Activated naive CD8-positive, alpha-beta T cell (primary cell): ENCODE data around the gene TGFA.

Experiments
- H3K27ac Mint-ChIP-seq: one replicate; pipeline ENCODE4 v1.8.0; 2021; ENCODE audit warnings: mixed read lengths
- H3K27me3 Mint-ChIP-seq: one replicate; pipeline ENCODE4 v1.8.0; 2021; ENCODE audit warnings: mixed read lengths
- H3K36me3 Mint-ChIP-seq: one replicate; pipeline ENCODE4 v1.8.0; 2021; ENCODE audit warnings: mixed read lengths
- H3K4me1 Mint-ChIP-seq: one replicate; pipeline ENCODE4 v1.8.0; 2021; ENCODE audit warnings: low read depth, mixed read lengths
- H3K4me3 Mint-ChIP-seq: one replicate; pipeline ENCODE4 v1.8.0; 2021; ENCODE audit warnings: mild to moderate bottlenecking, mixed read lengths
- H3K9me3 Mint-ChIP-seq: one replicate; pipeline ENCODE4 v1.8.0; 2021; ENCODE audit warnings: low read depth, mixed read lengths

TGFA gene

DNA sequence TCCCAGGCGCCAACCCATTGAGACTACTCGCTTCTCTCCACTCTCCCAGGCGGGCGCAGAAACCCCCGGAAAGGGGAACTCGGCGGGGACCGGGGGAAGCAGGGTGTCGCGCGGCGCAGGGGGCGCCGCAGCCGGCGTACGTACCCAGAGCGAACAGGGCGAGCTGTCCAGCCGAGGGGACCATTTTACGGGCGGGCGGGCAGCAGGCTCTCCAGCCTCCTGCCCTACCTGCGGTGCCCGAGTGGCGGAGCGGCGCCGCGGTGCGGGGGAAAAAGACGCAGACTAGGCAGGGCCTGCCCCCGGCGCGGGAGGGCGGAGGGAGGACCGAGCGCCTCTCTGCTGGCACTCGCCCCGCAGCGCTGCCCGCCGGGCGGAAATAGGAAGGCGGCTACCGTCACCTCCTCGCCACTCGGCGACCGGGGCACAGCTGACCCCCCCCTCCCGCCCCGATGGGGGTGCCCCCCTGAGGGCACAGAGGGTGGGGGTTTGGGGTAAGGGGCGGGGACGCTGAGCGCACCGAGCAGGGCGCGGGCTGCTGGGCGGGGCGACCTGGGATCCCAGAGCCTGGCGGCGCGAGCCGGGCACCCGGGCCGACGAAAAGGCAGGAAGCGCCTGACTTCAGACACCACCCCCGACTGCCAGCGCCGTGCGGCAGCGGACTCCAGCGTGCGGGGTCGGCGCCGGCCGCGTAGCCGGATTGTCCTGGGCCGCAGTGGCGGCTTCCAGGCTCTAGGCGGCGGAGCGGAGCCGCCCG is at the start of gene TGFA:
TGFA (minus strand) TSS at position 243 of the 754 bp plus-strand sequence; CDS start at position 184, 59 bp downstream.
- peak within 1 kb of the TSS; percentile 51 for H3K27ac Mint-ChIP-seq
- no peaks in the 10 kb centered on the region for H3K9me3 Mint-ChIP-seq
- H3K27me3 Mint-ChIP-seq, result peaks cover 3% of the 10 kb centered on the region

DNA sequence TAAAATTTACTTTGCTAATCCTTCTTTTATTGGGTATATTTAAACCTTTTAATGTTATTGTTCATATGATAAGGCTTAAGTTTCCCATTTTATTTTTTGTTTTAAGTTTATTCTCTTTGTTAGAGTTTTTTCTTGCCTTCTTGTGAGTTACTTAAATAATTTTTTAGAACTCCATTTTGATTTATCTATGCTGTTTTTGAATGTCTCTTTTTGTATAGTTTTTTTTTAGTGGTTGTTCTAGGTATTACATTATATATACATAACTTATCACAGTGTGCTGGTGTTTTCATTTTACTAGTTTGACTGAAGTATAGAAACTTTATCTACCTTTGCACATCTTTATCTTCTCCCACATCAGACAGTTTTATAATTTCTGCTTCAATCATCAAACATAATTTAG is 49.4 kb upstream of the TGFA start:
- Mint-ChIP-seq H3K9me3 (no peaks in the 10 kb centered on the region), H3K4me1 (peaks cover 10% of the 10 kb centered on the region), H3K4me3 (no peak overlapping the region), H3K36me3 (no peaks in the 10 kb centered on the region), H3K27me3 (peaks cover 7% of the 10 kb centered on the region), H3K27ac (no peak overlapping the region)

More for the DNA sequence above, at the start of gene TGFA:
- H3K4me3 Mint-ChIP-seq, result peak within 1 kb of the TSS; percentile 88
- H3K4me1 Mint-ChIP-seq, result peaks cover 23% of the 10 kb centered on the region
- no peaks in the 10 kb centered on the region for H3K36me3 Mint-ChIP-seq

DNA sequence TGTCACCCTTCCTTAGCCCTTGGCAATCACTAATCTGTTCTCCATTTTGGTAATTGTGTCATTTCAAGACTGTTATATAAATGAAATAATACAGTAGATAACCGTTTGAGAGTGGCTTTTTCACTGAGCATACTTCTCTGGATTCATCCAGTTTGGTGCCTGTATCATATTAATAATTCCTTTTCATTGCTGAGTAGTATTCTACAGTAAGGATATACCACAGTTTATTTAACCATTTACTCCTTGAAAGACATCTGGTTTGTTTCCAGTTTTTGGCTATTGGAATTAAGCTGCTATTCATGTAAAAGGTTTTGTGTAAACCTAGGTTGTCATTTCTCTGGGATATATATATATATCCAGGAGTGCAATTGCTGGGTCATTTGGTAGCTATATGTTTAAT is 44.6 kb upstream of the TGFA start:
- H3K27ac Mint-ChIP-seq, result no peak overlapping the region
- no peaks in the 10 kb centered on the region for H3K36me3 Mint-ChIP-seq
- peaks cover 6% of the 10 kb centered on the region for H3K27me3 Mint-ChIP-seq
- peaks cover 2% of the 10 kb centered on the region for H3K4me1 Mint-ChIP-seq
- H3K4me3 Mint-ChIP-seq, result no peak overlapping the region
- no peaks in the 10 kb centered on the region for H3K9me3 Mint-ChIP-seq

DNA sequence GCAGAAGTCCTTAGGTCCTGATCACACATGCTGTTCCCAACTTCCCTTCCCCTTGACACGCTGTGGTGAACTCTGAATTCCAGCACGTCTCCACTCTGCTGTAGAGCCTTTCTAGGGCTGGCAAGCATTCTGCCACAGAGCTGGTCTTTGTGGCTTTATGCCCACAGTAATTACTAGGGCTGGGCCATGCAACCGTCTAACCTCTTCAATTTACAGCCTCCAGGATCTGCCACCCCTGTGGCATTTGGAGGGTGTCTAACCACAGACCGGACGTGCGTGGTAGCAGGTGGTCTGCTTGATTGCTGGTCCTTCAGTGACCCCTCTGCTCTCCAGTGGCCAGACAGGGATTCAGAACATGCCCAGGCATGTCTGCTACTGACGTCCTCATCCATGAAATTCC is 43.1 kb upstream of the TGFA start:
- no peaks in the 10 kb centered on the region for H3K4me1 Mint-ChIP-seq
- H3K9me3 Mint-ChIP-seq, result no peaks in the 10 kb centered on the region
- H3K36me3 Mint-ChIP-seq, result no peaks in the 10 kb centered on the region
- H3K4me3 Mint-ChIP-seq, result no peak overlapping the region
- peaks cover 5% of the 10 kb centered on the region for H3K27me3 Mint-ChIP-seq
- no peak overlapping the region for H3K27ac Mint-ChIP-seq

DNA sequence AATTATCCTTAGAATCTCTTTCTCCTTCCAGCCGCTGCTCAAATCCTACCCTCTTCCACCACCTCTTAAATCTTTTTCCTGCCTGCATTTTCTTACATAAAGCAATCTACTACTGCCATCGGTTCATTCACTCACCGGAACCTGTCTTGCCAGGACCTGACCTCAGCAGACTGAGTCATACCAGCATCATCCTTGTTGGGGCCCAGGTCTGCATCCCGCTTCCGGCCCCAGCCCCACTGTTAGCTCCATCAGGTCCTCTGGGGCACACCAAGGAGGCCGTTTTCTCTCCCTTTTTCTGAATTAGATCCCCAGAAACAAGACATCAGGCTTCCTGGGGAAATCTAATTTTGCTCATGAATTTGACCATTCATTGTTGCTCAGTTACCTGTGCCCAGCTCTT is 42.7 kb upstream of the TGFA start:
- Mint-ChIP-seq H3K27me3 (peaks cover 5% of the 10 kb centered on the region), H3K27ac (no peak overlapping the region), H3K4me3 (no peak overlapping the region), H3K9me3 (no peaks in the 10 kb centered on the region), H3K4me1 (no peaks in the 10 kb centered on the region), H3K36me3 (no peaks in the 10 kb centered on the region)

DNA sequence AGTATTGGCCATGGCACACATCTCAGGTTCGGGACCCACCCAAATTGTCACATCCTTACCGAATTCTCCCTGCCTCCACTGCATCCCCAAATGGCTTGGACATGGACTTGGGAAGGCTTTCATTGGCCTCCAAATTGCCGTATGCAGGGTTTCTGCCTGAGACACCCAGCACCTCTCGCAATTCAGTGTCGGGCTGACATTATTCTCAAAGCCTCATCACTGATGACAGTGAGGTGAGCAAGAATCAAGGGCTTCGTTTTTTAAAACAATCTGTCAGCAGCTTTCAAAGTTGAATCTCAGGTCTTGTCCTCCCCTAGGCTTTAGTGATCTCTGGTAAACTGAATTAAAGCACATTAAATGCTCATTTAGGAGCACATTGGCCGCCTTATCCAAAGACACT is 29.5 kb upstream of the TGFA start:
- Mint-ChIP-seq H3K9me3 (no peaks in the 10 kb centered on the region), H3K4me1 (no peaks in the 10 kb centered on the region), H3K36me3 (no peaks in the 10 kb centered on the region), H3K4me3 (no peak overlapping the region), H3K27me3 (peaks cover 2% of the 10 kb centered on the region), H3K27ac (no peak overlapping the region)

DNA sequence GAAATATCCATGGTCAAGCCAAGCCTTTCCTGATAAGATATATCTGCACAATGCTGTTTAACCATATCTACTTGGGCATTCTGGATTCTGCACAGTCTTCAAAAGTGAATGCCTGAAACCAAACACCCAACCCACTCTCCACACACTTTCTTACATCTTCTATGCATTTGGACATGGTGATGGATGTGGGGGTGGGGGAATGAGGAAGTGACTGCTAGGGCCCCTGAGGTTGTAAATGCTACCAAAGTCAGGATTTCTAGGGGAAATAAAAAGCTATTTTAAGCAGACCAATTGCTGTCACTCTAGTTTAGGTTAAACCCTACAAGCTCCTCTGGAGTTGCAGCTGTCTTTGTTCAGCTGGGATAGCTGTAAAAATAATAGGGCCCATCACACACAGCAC is 26.7 kb upstream of the TGFA start:
- peaks cover 4% of the 10 kb centered on the region for H3K36me3 Mint-ChIP-seq
- H3K4me1 Mint-ChIP-seq, result no peaks in the 10 kb centered on the region
- H3K4me3 Mint-ChIP-seq, result no peak overlapping the region

DNA sequence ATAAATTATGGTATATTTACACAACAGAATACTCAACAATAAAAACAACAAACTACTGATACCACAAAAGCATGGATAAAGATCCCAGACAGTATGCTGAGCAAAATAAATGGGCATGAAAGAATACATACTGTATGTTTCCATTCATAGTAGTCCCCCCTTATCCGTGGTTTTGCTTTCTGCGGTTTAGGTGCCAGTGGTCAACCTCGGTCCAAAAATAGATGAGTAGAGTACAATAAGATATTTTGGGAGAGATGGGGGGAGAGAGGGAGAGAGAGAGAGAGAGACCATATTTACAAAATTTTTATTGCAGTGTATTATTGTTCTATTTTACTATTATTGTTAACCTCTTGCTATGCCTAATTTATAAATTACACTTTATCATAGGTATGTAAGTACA is 21.0 kb upstream of the TGFA start:
- Mint-ChIP-seq H3K27me3 (peaks cover 12% of the 10 kb centered on the region), H3K27ac (no peak overlapping the region), H3K9me3 (peaks cover 8% of the 10 kb centered on the region), H3K36me3 (peaks cover 5% of the 10 kb centered on the region), H3K4me3 (no peak overlapping the region), H3K4me1 (no peaks in the 10 kb centered on the region)

More for the DNA sequence above, 26.7 kb upstream of the TGFA start:
- Mint-ChIP-seq H3K27me3 (peaks cover 10% of the 10 kb centered on the region), H3K9me3 (peaks cover 7% of the 10 kb centered on the region), H3K27ac (no peak overlapping the region)

DNA sequence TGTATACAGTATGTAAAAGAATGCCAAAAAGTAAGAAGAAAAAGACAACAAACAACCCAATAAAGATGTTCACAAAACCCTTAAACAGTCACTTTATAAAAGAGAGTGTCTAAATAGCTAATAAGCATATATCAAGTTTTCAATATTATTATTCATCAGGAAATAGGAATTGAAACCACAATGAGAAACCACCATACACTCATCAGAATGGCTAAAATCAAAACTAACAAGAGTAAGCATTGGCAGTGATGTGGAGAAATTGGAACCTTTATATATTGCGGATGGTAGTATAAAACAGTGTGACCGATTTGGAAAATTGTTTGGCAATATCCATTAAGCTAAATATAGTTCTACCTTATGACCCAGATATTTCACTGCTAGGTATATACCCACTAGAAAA is 20.5 kb upstream of the TGFA start:
- no peaks in the 10 kb centered on the region for H3K4me1 Mint-ChIP-seq
- peaks cover 12% of the 10 kb centered on the region for H3K27me3 Mint-ChIP-seq
- no peak overlapping the region for H3K27ac Mint-ChIP-seq
- no peak overlapping the region for H3K4me3 Mint-ChIP-seq
- peaks cover 5% of the 10 kb centered on the region for H3K36me3 Mint-ChIP-seq
- peaks cover 8% of the 10 kb centered on the region for H3K9me3 Mint-ChIP-seq

DNA sequence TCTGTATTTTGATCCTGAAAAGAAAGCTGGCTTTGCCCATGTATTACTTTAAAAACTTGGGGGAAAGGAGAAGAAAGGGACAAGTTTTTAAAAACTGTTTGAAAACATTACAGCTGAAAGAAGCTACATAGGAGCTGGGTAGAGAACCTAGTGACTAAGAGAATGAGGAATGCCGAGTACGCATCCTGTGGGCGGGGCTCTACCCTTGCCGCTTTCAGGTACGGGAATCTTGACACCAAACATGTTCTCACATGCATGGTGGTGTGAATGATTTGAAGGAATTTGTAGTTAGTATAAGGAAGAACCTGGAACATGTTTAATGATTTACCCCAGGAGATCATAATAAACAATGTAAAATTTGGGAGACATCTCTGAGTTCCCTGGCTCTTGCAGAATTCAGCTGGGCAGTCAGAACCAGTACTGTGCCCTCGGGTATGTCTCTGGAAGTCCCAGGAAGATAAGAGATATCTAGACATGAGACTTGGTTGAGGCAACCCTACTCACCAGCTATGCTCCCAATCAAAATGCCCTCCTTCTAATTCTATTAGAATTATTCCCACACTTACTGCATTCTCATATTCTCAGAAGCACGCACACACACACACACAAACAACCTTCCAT is 16.5 kb upstream of the TGFA start:
- H3K4me3 Mint-ChIP-seq, result no peak overlapping the region
- no peak overlapping the region for H3K27ac Mint-ChIP-seq
- H3K36me3 Mint-ChIP-seq, result no peaks in the 10 kb centered on the region
- no peaks in the 10 kb centered on the region for H3K9me3 Mint-ChIP-seq
- H3K27me3 Mint-ChIP-seq, result peaks cover 4% of the 10 kb centered on the region
- no peaks in the 10 kb centered on the region for H3K4me1 Mint-ChIP-seq

DNA sequence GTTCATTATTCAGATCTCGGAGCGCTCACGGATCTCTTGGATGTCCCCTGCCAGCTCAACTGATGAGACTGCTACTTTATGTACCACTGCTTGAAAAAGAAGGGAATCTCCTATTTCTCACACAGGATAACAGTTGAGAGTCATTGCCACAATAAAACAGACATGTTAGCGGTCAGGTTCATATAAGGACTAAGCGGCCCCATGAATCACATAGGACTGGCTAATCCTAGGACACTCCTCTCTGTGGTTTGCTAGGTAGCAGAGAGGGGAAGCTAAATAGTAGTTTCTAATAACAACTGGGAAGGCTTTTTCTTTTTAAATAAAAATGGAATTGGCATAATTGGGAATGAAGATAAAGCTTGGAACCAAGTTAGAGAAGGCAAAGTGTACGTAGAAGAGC is 15.9 kb upstream of the TGFA start:
- H3K27me3 Mint-ChIP-seq, result peaks cover 2% of the 10 kb centered on the region
- no peaks in the 10 kb centered on the region for H3K9me3 Mint-ChIP-seq
- no peak overlapping the region for H3K27ac Mint-ChIP-seq

DNA sequence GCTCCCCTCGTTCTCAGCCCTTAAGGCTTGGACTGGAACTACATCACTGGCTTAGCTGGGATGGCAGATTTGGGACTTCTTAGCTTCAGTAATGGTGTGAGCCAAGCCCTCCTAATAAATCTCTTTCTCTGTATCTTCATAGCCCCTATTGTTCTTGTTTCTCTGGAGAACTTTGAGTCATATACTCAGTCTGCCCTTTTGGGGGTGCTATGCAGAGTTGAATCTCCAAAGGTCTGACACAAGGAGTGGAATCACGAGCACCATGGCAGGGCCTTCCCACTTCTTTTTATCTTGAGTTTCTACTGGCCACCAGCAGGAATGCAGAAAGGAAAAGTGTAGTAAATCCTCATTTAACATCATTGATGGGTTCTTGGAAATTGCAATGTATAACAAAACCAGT is 13.3 kb upstream of the TGFA start:
- H3K4me3 Mint-ChIP-seq, result no peak overlapping the region

More for the DNA sequence above, 15.9 kb upstream of the TGFA start:
- no peaks in the 10 kb centered on the region for H3K36me3 Mint-ChIP-seq
- H3K4me3 Mint-ChIP-seq, result no peak overlapping the region
- H3K4me1 Mint-ChIP-seq, result no peaks in the 10 kb centered on the region

DNA sequence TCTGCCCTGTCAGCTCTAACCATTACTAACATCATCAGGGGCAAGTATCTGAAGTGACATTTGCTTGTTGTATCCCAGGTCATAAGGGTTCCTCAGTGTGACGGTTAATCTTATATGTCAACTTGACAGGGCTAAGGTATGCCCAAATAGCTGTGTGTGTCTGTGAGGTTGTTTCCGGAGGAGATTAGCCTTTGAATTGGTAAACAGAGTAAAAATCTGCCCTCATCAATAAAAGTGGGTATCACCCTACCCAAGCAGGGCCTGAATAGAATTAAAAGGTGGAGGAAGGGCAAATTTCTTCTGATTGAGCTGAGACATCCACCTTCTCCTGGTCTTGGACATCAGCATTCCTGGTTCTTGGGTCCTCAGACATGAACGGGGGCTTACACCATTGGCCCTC is 12.8 kb upstream of the TGFA start:
- no peak overlapping the region for H3K4me3 Mint-ChIP-seq
- H3K27me3 Mint-ChIP-seq, result no peaks in the 10 kb centered on the region
- H3K27ac Mint-ChIP-seq, result no peak overlapping the region
- H3K4me1 Mint-ChIP-seq, result no peaks in the 10 kb centered on the region
- no peaks in the 10 kb centered on the region for H3K36me3 Mint-ChIP-seq
- no peaks in the 10 kb centered on the region for H3K9me3 Mint-ChIP-seq

More for the DNA sequence above, 13.3 kb upstream of the TGFA start:
- H3K4me1 Mint-ChIP-seq, result no peaks in the 10 kb centered on the region
- H3K9me3 Mint-ChIP-seq, result no peaks in the 10 kb centered on the region
- H3K36me3 Mint-ChIP-seq, result no peaks in the 10 kb centered on the region
- no peaks in the 10 kb centered on the region for H3K27me3 Mint-ChIP-seq
- H3K27ac Mint-ChIP-seq, result no peak overlapping the region

DNA sequence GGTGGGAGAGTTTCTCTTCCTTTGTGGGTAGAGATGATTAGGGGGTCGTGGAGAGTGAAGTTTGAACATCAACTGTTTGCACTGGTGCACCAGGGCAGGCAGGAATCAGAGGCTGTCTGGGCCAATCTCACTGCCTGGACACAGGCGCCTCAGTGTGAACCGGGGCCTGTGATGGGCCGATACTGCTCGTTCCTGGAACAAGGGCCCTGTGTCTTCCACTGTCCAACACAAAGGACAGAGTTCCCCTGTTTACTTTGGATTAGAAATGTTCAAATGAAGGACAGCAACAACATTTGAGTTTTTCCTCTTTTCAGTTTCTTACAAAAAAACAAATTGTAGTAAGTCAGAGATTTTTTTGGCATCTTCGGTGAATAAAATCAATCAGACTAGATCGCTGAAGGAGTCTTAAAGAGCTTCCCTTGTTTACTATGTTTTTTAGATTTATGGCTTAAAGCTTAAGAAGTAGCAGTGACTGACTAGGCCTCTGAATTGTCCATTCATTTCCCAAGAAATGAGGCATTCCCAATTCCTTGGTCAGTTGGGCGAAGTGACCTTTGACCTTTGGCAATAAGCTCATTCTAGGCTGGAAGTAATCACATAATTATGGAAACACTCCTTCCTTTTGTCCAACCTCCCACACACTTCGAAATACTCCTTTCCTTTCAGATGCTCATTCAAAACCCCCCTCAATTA is 11.6 kb upstream of the TGFA start:
- no peaks in the 10 kb centered on the region for H3K4me1 Mint-ChIP-seq
- no peaks in the 10 kb centered on the region for H3K9me3 Mint-ChIP-seq
- H3K4me3 Mint-ChIP-seq, result no peak overlapping the region
- H3K36me3 Mint-ChIP-seq, result no peaks in the 10 kb centered on the region
- H3K27me3 Mint-ChIP-seq, result peaks cover 2% of the 10 kb centered on the region
- no peak overlapping the region for H3K27ac Mint-ChIP-seq

DNA sequence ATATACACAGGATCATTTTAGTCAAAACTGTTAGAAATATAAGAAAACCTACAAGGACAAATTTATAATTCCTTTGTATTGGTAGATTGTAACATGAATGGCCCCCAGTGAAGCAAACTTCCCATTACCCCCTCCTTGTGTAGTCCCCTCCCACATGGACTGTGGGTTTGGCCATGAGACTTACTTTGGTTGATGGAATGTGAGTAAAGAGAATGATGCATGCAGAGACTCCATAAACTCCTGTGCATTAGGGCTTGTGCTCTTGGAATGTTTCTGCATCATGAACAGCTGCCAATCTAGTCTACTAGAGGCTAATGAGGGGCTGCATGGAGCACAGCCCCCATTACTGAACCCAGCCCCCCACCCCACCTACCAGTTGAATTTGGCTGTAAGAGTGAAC is 8.3 kb upstream of the TGFA start:
- H3K27ac Mint-ChIP-seq, result no peak overlapping the region
- peaks cover 2% of the 10 kb centered on the region for H3K36me3 Mint-ChIP-seq
- H3K27me3 Mint-ChIP-seq, result peaks cover 7% of the 10 kb centered on the region
- H3K9me3 Mint-ChIP-seq, result no peaks in the 10 kb centered on the region
- no peaks in the 10 kb centered on the region for H3K4me1 Mint-ChIP-seq
- H3K4me3 Mint-ChIP-seq, result no peak overlapping the region
